Measurements from ENCODE around the gene C5AR2. TPM values are rescaled to one million over a fixed set of nuclear protein-coding genes. Genes with fewer than 3 reads are reported as not detected.

The C5AR2 gene
- total RNA-seq, 1 donor from 2014 or later, result 18.3 TPM

DNA sequence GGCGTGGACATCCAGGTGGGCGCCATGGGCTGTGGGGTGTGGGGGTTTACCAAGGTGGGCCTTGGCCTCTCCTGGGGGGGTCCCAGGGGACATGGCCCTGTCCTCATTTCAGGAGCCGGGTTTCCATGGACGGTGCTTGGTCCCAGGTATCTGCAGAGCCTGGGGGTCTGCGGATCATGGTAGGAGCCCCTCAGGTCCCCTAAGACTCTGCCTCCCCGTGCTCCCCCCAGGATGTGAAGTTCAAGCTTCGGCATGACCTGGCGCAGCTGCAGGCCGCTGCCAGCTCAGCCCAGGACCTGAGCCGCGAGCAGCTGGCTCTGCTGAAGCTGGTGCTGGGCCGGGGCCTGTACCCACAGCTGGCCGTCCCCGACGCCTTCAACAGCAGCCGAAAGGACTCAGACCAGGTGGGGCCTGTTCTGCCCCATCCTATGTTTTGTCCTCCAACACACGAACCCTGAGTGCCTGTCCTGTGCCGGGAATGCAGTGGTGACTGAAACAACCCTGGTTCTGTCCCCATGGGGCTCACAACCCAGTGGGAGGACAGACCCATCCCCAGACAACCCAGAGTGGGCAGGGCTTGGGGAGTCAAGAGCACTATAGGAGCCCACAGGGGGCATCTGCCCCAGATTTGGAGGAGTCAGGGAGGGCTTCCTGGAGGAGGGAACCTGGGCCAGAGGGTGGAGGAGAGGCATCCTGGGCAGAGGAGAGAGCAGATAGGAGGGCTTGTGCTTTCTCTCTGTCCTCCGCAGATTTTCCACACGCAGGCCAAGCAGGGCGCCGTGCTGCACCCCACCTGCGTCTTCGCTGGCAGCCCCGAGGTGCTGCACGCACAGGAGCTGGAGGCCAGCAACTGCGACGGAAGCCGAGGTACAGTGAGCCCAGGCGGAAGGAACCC lies 44.0 kb downstream of the C5AR2 start:
- Histone ChIP-seq H3K27ac (no peak overlapping the region), H3K36me3 (peaks cover 73 to 98% of the 10 kb centered on the region in 2 donors), H3K27me3 (no peaks in the 10 kb centered on the region), H3K4me3 (no peak overlapping the region), H3K4me1 (no peaks in the 10 kb centered on the region), H3K9me3 (no peaks in the 10 kb centered on the region)
- intact Hi-C loops (cut with DNase I), result no loop called here
- no peak for DNase-seq (ENCODE audit: low spot score in 2 of 2)
- TF ChIP-seq, protein P1, sequence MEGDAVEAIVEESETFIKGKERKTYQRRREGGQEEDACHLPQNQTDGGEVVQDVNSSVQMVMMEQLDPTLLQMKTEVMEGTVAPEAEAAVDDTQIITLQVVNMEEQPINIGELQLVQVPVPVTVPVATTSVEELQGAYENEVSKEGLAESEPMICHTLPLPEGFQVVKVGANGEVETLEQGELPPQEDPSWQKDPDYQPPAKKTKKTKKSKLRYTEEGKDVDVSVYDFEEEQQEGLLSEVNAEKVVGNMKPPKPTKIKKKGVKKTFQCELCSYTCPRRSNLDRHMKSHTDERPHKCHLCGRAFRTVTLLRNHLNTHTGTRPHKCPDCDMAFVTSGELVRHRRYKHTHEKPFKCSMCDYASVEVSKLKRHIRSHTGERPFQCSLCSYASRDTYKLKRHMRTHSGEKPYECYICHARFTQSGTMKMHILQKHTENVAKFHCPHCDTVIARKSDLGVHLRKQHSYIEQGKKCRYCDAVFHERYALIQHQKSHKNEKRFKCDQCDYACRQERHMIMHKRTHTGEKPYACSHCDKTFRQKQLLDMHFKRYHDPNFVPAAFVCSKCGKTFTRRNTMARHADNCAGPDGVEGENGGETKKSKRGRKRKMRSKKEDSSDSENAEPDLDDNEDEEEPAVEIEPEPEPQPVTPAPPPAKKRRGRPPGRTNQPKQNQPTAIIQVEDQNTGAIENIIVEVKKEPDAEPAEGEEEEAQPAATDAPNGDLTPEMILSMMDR (IDR thresholded peaks at IDR 0.05), result no peak

DNA sequence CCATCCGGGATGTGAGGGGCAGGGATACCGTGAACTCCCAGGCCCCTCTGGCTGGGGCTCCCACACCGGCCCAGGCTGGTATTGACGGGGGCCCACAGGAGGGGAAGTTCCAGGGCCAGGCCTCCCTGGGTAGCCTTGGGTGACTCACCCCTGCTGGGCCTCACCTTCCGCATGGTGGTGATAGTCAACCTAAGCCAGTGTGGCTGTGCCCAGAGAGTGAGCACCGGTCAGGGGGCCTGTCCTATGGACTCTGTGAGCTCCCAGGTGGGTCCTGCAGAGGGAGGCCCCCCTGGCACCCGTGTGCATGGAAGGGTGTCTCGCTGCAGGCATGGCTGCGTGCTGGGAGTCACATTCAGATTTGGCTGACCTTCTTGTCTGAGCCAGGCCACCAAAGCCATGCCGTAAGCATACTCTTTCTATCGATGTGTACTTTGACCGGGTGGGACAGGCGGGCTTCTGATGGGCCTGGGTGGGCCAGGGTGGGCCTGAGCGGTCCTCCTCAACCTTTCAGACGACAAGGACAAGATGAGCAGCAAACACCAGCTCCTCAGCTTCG lies 44.7 kb downstream of the C5AR2 start:
- DNase-seq (ENCODE audit: low spot score in 2 of 2), result no peak
- Histone ChIP-seq H3K27me3 (no peaks in the 10 kb centered on the region), H3K36me3 (peaks cover 76 to 98% of the 10 kb centered on the region in 2 donors), H3K27ac (no peak overlapping the region), H3K4me3 (no peak overlapping the region), H3K4me1 (no peaks in the 10 kb centered on the region), H3K9me3 (no peaks in the 10 kb centered on the region)
- TF ChIP-seq, protein P1 (IDR thresholded peaks at IDR 0.05), result no peak
- intact Hi-C loops (cut with DNase I), result no loop called here

DNA sequence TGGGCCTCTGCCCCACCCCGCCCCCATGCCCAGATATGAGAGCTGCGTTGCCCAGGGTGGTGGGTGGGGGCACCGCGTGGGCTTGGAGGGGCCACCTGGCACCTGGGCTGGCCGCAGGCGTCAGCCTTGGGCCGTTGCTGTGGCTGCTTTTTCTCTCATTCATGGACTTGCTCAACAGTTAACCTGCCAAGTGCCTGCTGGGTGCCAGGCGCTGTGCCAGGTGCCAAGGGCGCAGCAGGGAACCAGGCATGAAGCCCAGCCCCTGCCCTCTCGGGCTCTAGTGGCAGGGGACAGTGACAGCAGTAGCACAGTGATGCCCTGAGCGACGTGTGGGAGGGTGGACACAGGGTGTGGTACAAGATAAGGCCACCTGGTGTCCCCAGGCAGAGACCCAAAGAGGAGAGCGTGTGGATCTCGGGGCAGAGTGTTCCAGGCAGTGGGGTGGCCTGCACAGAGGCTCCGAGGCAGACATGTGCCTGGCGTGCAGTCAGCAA lies 45.3 kb downstream of the C5AR2 start:
- DNase-seq (ENCODE audit: low spot score in 2 of 2), result no peak
- intact Hi-C loops (cut with DNase I), result no loop called here
- no peaks in the 10 kb centered on the region for H3K9me3 ChIP-seq
- no peak overlapping the region for H3K4me3 ChIP-seq
- TF ChIP-seq, protein P1 (IDR thresholded peaks at IDR 0.05), result no peak
- no peak overlapping the region for H3K27ac ChIP-seq
- H3K36me3 ChIP-seq, result peaks cover 76 to 98% of the 10 kb centered on the region in 2 donors
- H3K27me3 ChIP-seq, result no peaks in the 10 kb centered on the region
- H3K4me1 ChIP-seq, result no peaks in the 10 kb centered on the region

DNA sequence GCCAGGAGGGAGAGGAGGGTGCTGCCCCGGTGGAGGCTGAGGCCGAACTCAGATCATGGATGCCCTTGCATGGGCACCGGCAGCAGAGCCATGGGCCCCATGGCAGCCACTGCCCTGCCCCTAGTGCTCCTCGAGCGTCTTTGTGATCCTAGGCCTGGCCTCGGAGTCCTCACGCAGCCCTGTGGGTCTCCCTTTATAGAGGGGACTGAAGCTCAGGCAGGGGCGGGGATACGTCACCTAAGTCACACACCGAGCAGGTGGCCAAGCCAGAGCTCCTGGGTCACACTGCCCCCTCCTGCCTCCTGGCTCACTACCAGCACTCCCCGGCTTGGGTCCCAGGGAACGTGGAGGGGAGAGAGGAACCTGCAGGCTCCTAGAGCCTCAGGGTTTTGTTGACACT lies 45.8 kb downstream of the C5AR2 start:
- Histone ChIP-seq H3K27me3 (no peaks in the 10 kb centered on the region), H3K27ac (no peak overlapping the region), H3K4me1 (no peaks in the 10 kb centered on the region), H3K9me3 (no peaks in the 10 kb centered on the region), H3K4me3 (no peak overlapping the region), H3K36me3 (peaks cover 73 to 95% of the 10 kb centered on the region in 2 donors)
- intact Hi-C loops (cut with DNase I), result no loop called here
- TF ChIP-seq, protein P1 (IDR thresholded peaks at IDR 0.05), result no peak
- no peak for DNase-seq (ENCODE audit: low spot score in 2 of 2)

DNA sequence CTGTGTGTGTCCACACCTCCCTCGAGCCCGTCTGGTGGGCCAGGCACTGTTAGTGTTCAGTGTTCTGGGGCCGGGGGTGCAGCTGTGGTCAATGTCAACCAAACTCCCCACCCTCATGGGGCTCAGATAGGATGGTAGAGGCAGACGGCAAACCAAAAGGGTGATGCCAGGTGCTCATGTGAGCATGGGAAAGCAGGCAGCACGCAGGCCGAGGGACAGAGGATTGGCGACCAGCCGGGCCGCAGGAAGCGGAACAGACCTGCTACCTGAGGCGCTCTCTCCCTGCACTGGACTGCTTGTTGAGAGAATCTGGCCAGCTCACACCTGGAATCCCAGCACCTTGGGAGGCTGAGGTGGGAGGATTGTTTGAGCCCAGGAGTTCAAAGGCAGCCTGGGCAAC lies 46.3 kb downstream of the C5AR2 start:
- no peaks in the 10 kb centered on the region for H3K4me1 ChIP-seq
- TF ChIP-seq, protein P1 (IDR thresholded peaks at IDR 0.05), result no peak
- H3K9me3 ChIP-seq, result no peaks in the 10 kb centered on the region
- peaks cover 68 to 90% of the 10 kb centered on the region in 2 donors for H3K36me3 ChIP-seq
- intact Hi-C loops (cut with DNase I), result no loop called here
- H3K27me3 ChIP-seq, result no peaks in the 10 kb centered on the region
- no peak overlapping the region for H3K4me3 ChIP-seq
- no peak overlapping the region for H3K27ac ChIP-seq
- no peak for DNase-seq (ENCODE audit: low spot score in 2 of 2)

Data from ascending aorta (tissue), 2 donors.